Thoracic aorta (tissue), 2 donors: ENCODE results near the gene EID1. TPM values are rescaled to one million over a fixed set of nuclear protein-coding genes. Genes with fewer than 3 reads are reported as not detected.

Experiments
- ATAC-seq: fragments of 150-250 bp; one replicate; pipeline ENCODE4 v1.8.0; 2017; ENCODE audit warnings: low read depth; ENCODE audit not compliant: insufficient number of reproducible peaks, low FRiP score
- DNase-seq: peaks from one replicate; pipeline ENCODE4 v3.0.0-alpha.2; 2020; ENCODE audit warnings: low spot score
- H3K27ac ChIP-seq, 2 donors: fragments of 200-600 bp; sonication (generic); 1 replicate in 1 of 2; 2 replicates in 1 of 2; pipeline ENCODE4 v1.5.1; 2016; ENCODE audit warnings: mild to moderate bottlenecking in 2 of 2, moderate library complexity in 2 of 2
- H3K27me3 ChIP-seq: fragments of 200-600 bp; sonication (generic); replicated peaks from 2 replicates; pipeline ENCODE4 v1.6.0; 2016; ENCODE audit warnings: mild to moderate bottlenecking; ENCODE audit not compliant: insufficient read depth
- H3K36me3 ChIP-seq: fragments of 200-600 bp; sonication (generic); one replicate; pipeline ENCODE4 v1.5.1; 2016
- H3K4me1 ChIP-seq, 2 donors: fragments of 200-600 bp; sonication (generic); 1 replicate in 1 of 2; 2 replicates in 1 of 2; pipeline versions ENCODE4 v1.5.1 to v1.6.0; 2016; ENCODE audit warnings: low read depth in 2 of 2, mild to moderate bottlenecking in 1 of 2; ENCODE audit not compliant: control insufficient read depth in 1 of 2
- H3K4me3 ChIP-seq: fragments of 200-600 bp; sonication (generic); 2 replicates; pipeline ENCODE4 v1.5.1; 2016; ENCODE audit warnings: mild to moderate bottlenecking
- H3K9me3 ChIP-seq: fragments of 200-600 bp; sonication (generic); 2 replicates; pipeline ENCODE4 v1.5.1; 2016
- total RNA-seq, 2 donors: library from RNA; depleted of rRNA; stranded (reverse); fragments of >200 nt; gene quantifications; one replicate each; pipeline versions ENCODE4 v1.1.0 to v1.2.3, GENCODE V29; 2016
- TF ChIP-seq, protein P1 (sequence below): fragments of 200-600 bp; sonication (generic); IDR thresholded peaks from one replicate; pipeline ENCODE4 v1.5.1; 2019; ENCODE audit warnings: antibody characterized with exemption

Gene EID1, protein sequence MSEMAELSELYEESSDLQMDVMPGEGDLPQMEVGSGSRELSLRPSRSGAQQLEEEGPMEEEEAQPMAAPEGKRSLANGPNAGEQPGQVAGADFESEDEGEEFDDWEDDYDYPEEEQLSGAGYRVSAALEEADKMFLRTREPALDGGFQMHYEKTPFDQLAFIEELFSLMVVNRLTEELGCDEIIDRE
- total RNA-seq: 100 to 1,000 TPM; 212 to 227 TPM

DNA sequence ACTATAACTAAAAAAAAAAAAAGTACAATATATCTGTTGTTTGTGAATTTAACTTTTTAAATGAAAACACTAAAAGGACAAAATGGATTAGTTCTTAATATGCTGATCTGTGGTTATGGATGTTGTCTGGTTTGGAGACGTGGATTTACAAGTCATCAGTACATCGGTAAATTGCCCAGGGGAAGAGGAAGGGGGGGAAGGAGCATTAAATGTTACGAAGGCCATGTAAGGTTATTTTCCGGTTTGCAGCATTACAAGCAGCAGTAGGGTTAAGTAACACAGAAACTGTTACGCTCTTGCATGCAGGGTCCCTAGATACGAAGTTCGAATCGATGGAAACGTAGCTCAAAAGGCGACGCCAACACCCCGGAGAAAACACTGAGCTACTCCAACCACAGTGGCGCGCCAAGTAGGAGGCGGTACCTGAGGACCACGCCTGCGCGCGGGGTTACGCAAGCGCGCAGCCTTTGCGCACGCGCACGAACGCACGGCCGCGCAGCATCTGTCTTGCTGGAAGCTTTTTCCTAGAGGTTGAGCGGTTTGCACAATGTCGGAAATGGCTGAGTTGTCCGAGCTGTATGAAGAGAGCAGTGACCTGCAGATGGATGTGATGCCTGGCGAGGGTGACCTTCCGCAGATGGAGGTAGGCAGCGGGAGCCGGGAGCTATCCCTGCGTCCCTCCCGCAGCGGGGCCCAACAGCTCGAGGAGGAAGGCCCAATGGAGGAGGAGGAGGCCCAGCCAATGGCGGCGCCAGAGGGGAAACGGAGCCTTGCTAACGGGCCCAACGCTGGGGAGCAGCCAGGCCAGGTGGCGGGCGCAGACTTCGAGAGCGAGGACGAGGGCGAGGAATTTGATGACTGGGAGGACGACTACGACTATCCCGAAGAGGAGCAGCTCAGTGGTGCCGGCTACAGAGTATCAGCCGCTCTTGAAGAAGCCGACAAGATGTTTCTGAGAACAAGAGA, at the start of gene EID1:
Gene EID1, plus strand, starts transcription at position 505 of the 966 bp plus-strand sequence. Its CDS starts 43 bp downstream, at position 548.
- Histone ChIP-seq H3K27ac (peak within 1 kb of the TSS; percentile 84 to 93), H3K4me3 (peak within 1 kb of the TSS; percentile 89), H3K36me3 (no peaks in the 10 kb centered on the region), H3K9me3 (no peaks in the 10 kb centered on the region), H3K4me1 (peaks cover 5 to 27% of the 10 kb centered on the region in 2 donors), H3K27me3 (no peaks in the 10 kb centered on the region)
- peak; percentile 67 for DNase-seq
- TF ChIP-seq, protein P1, sequence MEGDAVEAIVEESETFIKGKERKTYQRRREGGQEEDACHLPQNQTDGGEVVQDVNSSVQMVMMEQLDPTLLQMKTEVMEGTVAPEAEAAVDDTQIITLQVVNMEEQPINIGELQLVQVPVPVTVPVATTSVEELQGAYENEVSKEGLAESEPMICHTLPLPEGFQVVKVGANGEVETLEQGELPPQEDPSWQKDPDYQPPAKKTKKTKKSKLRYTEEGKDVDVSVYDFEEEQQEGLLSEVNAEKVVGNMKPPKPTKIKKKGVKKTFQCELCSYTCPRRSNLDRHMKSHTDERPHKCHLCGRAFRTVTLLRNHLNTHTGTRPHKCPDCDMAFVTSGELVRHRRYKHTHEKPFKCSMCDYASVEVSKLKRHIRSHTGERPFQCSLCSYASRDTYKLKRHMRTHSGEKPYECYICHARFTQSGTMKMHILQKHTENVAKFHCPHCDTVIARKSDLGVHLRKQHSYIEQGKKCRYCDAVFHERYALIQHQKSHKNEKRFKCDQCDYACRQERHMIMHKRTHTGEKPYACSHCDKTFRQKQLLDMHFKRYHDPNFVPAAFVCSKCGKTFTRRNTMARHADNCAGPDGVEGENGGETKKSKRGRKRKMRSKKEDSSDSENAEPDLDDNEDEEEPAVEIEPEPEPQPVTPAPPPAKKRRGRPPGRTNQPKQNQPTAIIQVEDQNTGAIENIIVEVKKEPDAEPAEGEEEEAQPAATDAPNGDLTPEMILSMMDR: no peak
- ATAC-seq: peak; percentile 98

DNA sequence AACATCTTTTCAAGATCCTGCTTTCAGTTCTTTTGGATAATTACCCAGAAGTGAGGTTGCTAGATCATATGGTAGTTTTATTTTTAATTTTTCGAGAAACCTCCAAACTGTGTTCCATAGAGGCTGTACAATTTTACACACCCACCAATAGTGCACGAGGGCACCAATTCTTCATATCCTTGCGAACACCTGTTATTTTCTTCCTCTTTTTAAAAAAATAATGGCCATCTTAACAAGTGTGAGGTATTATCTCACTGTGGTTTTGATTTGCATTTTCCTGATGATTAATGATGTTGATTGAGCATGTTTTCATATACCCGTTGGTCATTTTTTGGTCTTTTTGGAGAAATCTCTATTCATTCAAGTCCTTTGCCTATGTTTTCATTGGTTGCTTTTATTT, 49.5 kb upstream of the EID1 start:
- no peaks in the 10 kb centered on the region for H3K4me1 ChIP-seq
- ATAC-seq: no peak
- no peak overlapping the region for H3K4me3 ChIP-seq
- DNase-seq: no peak
- H3K36me3 ChIP-seq: no peaks in the 10 kb centered on the region
- H3K27me3 ChIP-seq: no peaks in the 10 kb centered on the region
- TF ChIP-seq, protein P1: no peak
- no peak overlapping the region for H3K27ac ChIP-seq
- H3K9me3 ChIP-seq: no peaks in the 10 kb centered on the region

DNA sequence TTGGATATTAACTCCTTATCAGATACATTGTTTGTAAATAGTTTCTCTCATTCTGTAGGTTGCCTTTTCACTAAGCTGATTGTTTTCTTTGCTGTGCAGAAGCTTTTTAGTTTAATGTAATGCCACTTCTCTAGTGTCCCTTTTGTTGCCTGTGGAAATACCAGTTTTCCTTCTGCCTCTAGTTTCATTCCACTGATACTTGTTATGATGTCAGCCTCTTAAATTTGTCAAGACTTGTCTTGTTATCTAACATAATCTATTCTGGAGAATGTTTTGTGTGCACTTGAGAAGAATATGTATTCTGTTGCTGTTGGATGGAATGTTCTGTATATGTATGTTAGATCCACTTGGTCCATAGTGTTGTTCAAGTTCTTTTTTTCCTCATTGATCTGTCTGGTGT, 49.0 kb upstream of the EID1 start:
- no peak for ATAC-seq
- no peak for DNase-seq
- no peak overlapping the region for H3K4me3 ChIP-seq
- H3K9me3 ChIP-seq: no peaks in the 10 kb centered on the region
- no peak overlapping the region for H3K27ac ChIP-seq
- TF ChIP-seq, protein P1: no peak
- peaks cover under 1% of the 10 kb centered on the region for H3K36me3 ChIP-seq
- H3K27me3 ChIP-seq: no peaks in the 10 kb centered on the region
- H3K4me1 ChIP-seq: no peaks in the 10 kb centered on the region

DNA sequence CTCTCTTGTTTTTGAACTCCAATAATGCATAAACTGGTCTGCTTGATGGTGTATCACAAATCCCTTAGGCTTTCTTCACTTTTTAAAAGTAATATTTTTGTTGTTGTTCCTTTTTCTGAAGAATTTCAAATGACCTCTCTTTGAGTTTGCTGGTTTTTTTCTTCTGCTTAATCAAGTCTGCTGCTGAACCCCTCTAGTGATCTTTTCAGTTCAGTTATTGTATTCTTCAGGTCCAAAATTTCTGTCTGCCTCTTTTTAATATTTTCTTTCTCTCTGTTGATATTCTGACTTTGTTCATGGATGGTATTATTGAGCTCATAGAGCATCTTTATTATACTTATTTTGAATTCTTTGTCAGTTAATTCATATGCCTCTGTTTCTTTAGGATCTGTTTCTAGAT, 45.3 kb upstream of the EID1 start:
- peaks cover 5% of the 10 kb centered on the region for H3K36me3 ChIP-seq
- no peak overlapping the region for H3K27ac ChIP-seq
- no peaks in the 10 kb centered on the region for H3K9me3 ChIP-seq
- H3K27me3 ChIP-seq: no peaks in the 10 kb centered on the region
- H3K4me1 ChIP-seq: no peaks in the 10 kb centered on the region
- no peak overlapping the region for H3K4me3 ChIP-seq
- DNase-seq (no peak), ATAC-seq (no peak)
- TF ChIP-seq, protein P1: no peak

DNA sequence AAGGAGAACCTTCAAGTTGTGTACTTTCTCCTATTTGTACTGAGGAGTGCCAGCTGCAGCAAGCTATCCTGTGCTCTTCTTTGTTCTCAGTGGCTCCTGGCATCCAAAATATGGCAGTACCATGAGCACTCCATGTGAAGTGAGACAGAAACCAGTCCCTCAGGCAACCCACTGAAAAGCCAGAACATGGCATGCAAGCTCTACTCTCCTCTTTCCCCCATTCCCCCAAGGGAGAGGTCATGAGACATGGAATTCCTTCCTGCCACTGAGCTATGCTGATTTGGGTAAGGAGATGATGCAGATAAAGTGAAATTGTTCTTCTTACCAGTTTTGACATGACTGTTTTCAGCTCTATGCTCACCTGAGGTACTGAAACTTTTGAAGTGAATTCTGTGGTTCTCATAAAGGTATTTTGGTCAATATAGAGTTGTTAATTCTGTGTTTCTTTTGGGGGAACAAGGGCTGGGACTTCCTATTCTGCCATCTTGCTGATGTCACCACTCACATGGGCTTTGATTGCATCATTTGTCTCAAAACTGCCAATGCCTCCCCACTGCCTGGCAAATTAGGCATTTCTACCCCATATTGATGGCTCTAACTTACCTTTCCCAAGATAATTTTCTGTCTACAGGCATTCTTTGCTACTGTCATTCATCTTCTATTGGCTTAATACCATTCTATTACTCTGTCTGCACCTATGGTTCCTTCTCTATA, 44.3 kb upstream of the EID1 start:
- DNase-seq: no peak

More for the DNA sequence above, 44.3 kb upstream of the EID1 start:
- Histone ChIP-seq H3K27ac (no peak overlapping the region), H3K27me3 (no peaks in the 10 kb centered on the region), H3K9me3 (no peaks in the 10 kb centered on the region), H3K4me1 (no peaks in the 10 kb centered on the region), H3K36me3 (peaks cover 5% of the 10 kb centered on the region), H3K4me3 (no peak overlapping the region)
- no peak for ATAC-seq
- TF ChIP-seq, protein P1: no peak
